GM21447 (cell line): ENCODE results near the gene CRYBA2.

Experiments used
- ATAC-seq: cut with Tn5 transposase; IDR thresholded peaks from one replicate; pipeline ENCODE4 v1.9.1; 2021; ENCODE audit not compliant: unreplicated experiment

Gene CRYBA2

DNA sequence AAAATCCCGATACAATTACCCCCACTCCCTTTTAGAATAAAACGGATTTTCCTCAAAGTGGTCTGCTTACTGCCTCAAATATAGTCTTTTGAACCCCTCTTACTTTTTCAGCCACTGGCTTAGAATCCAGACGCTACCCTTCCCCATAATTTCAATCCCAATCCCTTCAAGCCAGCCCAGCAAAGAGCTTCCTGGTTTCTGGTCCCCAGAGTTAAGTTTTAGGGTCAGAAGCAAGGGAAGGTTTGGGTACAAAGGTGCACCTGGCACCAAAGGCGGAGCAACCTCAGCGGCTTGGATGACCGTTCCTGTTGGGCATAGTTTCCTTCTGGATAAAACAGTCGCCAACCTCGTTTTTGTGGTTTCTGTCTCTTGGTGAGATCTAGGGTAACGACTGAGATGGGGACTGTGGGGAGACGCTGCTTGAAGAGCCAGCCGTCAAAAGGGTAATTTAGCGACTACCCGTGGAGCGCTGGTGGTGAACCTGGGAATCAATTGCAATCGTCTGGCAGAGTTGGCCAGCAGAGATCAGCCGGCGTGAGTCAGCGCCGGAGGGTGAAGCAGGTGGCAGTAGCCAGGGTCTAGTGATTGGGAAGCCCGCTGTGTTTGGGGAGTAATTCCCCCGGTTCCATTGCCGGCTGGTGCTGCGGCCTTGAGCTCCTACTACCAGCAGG lies 9.8 kb downstream of the CRYBA2 start:
- no peak for ATAC-seq

DNA sequence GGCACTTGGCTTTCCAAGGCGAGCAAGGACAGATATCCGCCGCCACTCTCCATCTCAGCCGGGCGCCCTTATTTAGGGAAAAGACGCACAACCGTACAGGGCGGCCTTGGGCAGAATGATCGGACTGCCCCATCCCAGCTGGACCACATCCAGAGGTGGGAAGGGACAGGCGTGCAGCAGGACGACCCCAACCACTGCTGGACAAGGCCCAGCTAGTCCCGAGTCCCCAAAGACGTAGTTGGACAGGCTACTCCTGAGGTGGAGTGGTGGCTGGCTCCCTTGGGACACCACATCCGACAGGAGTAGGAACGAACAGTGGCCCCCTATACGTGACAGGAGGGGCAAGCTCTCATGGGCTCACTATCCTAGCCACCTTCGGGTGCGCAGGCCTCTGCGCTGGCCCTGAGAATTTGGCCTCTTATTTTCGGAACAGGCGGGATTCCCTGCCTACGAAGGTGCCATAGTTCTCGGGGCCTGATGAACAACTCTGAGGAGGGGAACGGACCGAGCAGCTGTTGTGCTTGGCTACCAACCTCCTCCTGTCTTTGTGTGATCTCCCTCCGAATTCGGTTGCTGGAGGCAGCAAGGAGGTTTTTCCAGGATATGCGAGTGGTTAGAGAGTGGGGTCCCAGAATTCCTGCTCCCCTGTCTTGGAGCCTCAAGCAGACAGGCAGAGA lies 10.5 kb downstream of the CRYBA2 start:
- ATAC-seq: no peak

DNA sequence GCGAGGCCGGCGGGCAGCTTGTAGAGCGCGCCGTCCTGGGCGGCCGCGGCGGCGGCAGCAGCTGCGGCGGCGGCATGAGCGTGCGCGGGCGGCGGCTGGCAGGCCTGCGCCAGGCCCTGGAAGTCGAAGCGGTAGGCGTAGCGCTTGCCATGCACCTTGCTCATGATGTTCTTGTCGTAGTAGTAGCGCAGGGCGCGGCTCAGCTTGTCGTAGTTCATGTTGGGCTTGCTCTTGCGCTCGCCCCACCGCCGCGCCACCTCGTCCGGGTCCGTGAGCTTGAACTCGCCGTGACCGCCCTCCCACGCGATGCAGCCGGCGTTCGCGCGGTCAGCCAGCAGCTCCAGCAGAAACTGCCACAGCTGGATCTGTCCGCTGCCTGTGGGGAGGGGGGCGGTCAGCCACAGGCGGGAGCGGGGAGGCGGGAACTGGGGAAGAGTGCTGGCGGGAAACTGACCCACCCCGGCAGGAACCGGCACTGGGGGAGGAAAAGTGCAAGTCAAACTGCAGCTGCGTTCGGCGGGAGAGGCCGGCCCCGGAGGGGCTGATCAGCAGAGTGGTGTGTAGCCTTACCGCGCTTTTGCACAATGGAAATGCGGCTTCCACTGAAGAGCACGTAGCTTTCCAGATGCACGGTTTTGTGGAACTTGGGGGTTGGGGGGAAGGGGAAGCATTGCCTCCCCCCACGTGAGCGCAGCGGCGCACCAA lies 11.2 kb downstream of the CRYBA2 start:
- ATAC-seq: no peak

DNA sequence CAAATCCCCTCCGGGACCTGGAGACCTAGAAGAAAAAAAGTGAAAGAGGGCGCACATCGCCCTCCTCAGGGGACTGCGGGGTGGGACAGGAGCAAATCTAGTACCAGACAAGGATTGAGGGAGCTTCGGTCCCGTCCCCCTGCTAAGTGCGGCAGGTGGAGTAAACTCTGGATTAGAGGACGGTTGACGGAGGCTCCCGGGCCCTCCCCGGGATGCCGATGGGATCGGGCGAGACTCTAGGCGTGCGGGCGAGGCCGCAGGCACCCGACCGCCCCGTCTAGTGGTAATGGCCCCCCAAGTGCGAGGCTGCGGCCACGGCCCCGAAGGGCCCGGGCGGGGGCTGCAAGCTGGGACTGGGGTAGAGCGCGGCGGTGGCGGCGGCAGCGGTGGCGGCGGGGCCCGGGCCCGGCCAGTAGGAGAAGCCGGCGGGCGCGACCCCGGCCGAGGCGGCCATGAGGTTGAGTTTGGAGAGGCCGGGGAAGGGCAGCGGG lies 11.8 kb downstream of the CRYBA2 start:
- ATAC-seq: no peak

DNA sequence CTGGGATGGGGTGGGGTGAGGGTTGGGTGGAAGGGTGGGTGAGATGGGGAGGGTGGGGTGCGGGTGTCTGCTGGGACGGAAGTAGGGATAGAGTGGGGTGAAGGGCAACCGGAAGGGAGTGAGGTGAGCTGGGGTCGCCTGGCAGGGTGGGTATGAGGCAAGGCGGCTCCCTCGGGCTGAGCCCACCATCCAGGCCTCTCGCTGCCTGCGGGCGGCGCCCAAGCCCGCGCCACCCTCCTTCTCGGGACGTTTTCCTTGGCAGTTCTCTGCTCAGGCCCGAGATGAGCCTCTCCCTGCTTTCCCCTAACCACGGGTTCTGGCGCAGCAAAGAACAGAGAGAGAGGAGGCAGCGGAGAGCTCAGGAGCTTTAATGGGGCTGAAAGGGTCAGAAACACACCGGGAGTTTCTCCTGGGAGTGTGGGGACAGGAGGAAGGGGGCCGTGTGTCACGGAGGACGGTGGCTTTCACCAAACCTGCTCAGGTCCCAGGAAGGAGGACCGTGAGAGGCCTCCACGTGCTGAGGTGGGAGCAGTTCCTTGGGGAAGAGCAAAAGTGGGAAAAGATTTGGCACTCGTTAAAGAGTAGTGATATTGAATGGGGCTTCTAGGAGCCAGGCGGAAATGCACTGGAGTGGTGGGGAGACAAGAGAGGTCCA lies 12.4 kb downstream of the CRYBA2 start:
- ATAC-seq: no peak

DNA sequence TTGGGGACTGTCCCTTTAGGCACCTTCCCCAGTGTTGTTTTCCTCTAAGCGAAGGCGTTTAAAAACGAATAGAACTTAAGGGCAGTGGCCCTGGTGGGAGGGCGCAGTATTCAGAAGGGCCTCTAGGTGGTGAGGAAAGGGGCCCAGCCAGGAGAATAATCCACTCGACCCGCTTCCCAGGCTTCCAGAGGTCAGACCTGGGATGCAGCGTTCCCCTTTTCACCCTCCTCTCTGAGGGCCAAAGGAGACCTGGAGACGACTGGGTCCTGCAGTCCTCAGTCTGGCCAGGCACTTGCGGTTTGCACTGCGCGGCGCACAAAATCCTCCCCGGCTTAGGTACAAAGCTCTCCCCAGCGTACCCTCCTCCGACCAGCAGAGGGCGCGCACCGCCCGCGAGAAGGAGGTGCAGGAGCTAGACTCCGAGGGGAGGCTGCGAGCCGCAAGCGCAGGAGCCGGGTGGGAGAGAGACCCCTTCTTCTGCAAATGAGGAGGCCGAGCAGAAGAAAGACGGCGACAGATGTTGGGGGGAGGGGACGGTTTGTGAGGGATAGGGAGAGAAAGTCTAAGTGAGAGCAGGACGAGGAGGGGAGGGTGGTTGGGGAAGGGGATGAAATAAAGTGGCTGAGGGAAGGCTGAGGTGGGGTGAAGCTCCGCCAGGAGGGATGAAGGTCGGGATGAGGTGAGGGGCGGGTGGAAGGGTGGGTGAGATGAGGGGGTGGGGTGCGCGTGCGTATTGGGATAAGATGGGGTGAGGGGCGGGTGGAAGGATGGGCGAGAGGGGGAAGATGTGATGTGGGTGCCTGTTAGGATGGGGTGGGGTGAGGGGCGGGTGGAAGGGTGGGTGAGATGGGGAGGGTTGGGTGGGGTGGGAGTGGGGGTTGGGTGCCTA lies 13.1 kb downstream of the CRYBA2 start:
- ATAC-seq: peak; percentile 91

DNA sequence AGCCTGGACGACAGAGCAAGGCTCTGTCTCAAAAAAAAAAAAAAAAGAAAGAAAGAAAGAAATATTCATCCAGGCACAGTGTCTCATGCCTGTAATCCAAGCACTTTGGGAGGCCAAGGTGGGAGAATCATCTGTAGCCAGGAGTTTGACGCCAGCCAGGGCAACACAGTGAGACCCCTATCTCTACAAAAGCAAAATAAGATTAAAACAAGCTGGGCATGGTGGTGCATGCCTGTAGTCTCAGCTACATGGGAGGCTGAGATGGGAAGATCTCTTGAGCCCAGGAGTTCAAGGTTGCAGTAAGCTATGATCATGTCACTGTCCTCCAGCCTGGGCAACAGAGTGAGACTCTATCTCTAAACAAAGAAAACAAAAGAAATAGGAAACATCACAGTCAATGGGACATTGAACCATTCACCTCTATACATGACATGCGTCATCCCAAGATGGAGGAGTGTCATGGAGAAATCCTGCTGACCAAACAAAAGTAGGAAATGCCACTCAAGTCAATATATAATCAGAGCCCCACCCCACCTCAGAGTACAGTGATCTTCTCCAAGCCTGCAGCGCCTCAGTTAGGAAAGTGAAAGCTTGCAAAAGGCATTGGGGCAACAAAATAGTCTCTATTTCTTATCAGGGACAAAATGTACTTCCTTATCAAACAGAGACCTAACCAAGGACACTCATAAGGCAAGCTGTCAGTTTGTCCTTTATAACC lies 18.0 kb downstream of the CRYBA2 start:
- ATAC-seq: no peak

DNA sequence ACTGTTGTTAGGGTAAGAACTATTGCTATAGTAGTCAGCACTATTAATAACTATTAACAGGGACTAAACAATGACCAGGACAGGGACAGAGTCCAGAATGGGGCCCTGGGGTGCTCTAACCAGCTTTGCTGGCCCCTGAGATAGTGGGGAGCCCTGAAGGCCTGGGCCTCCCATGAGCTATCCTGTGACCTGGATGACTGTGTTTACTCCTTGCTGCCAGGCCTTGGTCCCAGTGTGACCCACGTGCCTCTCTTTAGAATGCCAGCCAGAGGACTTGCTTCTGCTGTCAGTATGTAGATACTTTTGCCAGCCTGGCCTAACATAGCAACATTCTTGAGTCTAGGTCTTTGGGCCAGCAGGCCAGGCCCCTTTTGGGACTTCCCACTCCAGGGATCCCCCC lies 22.3 kb downstream of the CRYBA2 start:
- ATAC-seq: no peak

DNA sequence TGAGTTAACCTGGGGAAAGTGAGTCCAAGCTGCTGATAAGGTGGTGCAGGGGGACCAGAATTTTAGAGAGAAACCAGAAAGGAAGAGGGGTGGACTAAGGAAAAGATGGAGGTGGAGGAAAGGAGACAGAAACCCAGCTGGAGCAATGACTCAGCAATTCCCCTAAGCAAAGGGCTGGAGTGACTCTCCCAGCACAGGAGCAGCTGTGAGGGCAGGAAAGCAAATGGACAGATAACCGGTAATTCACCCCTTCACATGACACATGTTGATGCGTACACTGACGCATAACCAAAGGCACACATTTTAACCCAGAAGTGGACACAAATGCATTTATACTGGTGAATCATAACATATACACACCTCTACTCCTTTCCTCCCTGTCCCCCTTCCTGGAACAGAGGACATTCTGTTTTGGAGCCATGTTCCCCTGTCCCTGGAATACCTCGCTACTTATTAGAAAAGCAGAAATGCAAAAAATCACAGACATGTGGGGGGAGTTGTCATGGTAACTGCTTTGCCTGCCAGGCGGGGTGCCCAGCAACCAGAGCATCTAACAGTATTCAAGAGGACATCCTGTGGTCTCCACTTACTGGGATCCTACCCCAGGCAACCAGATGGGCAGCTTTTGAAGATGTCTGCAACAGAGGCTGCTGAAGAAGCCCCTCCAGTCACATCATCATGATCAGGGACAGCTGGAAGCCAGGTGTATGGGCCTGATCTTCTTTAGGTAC lies 29.0 kb downstream of the CRYBA2 start:
- no peak for ATAC-seq

DNA sequence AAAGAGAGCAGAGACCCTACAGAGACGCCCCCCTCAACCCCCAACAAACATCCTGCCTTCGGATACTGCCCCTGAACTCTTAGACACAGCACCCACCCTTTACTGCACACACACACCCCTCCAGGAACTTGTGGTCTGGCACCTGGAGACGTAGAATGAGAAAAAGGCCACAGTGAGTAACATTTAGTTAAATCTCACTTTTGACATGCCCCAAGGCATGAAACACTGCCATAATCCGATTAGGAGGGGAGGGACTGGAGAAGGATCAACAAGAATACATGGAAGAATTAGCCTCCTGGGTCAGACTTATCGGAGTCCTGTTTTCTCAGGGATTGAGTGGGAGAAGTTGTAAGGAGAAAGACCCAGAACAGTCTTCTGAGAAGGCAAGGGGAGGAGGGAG lies 29.6 kb downstream of the CRYBA2 start:
- ATAC-seq: no peak

DNA sequence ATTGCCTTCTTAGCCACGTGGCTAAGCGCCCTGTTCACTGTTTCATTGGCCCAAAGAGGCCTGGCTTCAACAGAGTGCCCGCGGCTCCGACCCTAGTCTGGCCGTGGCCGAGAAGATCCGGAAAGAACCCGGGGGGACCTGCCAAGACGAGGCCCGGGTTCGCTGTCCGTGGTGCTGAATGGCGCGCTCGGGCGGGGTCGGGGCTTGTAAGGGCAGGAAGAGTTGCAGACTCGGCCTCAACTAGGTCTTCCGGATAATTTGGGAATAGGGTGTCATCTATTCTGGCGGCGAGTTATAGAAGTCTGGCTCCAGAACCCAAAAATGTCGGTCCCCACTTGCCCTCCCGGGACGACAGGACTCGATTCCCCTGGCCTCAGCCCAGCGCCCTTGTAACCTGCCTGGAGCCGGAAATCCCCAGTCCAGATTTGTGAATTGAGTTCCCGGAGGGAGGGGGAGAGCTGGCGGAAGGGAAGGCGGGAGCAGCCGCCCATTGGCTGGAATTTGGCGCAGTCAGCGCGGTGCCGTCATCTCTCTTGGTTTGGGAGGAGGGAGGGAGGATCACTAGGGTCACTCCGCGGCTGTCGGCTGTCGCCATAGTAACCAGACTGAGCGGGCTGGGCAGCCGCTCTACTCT lies 30.2 kb downstream of the CRYBA2 start:
- no peak for ATAC-seq

DNA sequence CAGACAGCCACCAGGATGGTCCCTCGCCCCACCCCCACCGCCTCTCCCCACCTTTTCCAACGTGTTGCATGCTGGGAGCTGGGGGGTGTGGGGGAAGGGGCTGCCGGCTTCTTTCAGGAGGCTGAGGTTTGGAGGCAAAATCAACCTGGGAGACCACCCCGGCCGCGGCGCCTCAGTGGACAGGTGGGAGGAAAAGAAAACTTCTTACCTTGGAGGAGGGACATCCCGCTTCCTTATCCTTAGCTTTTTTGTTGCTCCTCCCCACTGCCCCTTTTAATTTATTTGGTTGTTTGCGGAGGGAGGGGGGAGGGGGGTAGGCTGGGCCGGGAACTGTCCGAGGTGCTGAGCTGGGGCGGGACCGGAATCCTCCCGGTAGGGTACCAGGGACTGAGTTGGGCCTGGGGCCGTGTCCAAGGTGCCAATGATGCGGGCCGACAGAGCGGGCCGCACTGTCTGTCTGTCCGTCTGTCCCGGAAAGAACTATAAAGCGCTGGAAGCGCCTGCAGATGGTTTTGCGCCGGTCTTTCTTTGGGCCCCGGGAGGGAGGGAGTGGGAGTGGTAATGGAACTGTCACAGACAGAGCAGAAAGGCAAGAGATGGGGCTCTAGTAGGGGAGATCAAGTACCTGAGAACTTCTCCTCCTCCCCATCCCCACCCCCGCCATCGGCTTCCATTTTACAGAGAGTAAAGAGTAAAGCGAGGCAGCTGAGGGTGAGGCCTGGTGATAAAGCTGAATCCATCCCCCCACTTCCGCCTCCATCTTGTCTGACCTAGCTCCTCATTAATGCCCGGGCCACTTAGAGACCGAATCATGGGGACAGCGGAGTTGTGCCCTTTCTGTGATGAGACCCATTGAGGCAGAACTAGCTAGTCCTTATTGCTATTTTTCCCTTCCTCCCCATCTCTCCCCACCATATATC lies 31.3 kb downstream of the CRYBA2 start:
- ATAC-seq: no peak

DNA sequence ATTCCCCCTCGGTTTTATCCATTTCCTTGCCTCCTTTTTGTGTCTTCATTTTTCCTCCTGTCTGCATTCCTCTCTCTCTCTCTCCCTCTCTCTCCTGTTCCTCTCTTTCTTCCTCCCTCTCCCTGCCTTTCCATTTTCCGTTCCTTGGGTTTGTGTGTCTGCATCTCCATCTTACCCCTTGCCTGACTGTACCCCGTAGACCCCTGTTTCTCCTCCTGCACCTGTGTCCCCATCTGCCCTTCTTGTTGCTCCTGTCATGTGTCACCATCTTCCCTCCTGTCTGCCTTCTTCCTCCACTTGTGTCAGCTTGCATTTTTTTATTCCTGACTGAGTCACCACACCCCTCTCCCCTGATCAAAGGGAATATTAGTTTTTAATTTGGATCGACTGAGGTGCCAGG lies 32.0 kb downstream of the CRYBA2 start:
- no peak for ATAC-seq

DNA sequence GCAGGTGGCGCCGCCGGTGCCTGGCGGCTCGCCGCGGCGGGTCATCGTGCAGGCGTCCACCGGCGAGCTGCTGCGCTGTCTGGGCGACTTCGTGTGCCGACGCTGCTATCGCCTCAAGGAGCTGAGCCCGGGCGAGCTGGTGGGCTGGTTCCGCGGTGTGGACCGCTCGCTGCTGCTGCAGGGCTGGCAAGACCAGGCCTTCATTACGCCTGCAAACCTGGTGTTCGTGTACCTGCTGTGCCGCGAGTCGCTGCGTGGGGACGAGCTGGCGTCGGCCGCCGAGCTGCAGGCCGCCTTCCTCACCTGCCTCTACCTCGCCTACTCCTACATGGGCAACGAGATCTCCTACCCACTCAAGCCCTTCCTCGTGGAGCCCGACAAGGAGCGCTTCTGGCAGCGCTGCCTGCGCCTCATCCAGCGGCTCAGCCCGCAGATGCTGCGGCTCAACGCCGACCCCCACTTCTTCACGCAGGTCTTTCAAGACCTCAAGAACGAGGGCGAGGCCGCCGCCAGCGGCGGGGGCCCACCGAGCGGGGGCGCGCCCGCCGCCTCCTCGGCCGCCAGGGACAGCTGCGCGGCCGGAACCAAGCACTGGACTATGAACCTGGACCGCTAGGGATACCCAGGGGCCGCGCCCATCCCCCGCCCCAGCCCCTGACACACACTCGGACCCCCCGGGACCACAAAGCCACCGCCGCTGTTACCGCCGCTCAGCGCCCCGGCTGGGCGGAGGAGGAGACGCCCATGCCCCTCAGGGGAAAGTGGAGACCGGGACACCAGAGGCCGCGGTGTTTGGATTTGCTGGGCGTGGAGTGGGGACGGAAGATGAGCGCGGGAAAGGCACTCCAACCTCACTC lies 32.7 kb downstream of the CRYBA2 start:
- ATAC-seq: no peak

DNA sequence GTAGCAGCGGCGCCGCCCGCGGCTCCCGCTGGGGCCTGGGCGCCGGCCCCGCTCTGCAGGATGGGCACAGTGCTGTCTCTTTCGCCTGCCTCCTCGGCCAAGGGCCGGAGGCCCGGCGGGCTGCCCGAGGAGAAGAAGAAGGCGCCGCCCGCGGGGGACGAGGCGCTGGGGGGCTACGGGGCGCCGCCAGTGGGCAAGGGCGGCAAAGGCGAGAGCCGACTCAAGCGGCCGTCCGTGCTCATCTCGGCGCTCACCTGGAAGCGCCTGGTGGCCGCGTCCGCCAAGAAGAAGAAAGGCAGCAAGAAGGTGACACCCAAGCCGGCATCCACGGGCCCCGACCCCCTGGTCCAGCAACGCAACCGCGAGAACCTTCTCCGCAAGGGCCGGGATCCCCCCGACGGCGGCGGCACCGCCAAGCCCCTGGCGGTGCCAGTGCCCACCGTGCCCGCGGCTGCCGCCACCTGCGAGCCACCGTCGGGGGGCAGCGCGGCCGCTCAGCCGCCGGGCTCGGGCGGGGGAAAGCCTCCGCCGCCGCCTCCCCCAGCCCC lies 33.4 kb downstream of the CRYBA2 start:
- ATAC-seq: no peak

DNA sequence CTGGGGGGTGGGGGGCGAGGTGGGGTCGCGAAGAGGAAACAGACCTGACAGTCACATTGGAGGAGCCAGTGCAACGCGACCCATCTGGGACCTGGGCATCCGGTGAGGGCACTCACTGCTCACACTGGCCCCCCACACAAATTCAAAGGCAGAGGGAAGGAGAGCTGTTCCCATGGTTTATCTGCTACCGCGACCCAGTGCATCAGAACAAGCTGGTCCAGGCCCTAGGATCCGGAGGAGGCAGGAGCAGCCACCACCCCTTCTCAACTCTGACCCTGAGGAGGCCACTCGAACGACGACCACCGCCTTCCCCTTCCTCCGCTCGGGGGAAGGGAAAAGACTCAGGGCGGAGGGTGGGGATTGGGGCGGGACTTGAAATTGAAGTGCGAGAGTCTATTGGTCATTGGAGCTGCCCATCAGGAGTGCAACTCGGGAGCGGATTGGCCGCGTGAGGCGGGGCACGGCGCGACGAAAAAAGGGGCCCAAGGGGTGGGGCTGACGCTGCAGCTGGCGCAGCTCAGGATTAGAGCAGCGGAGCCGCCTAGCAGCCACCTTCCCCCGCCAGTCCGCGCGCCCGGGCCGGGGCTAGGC lies 34.0 kb downstream of the CRYBA2 start, which contains the start of gene CDK5R2:
TSS of gene CDK5R2 (plus strand) at position 526 of the 591 bp plus-strand sequence. CDS start 155 bp downstream, outside the sequence.
- ATAC-seq: peak; percentile 96
